NOMO-1 (cell line): ENCODE results near the gene ZNHIT2.

Experiments
- DNase-seq, 2 experiments: peaks; one replicate each; lab custom pipeline; 2025; ENCODE audit not compliant: unreplicated experiment in 2 of 2; lab: John Stamatoyannopoulos, UW

The ZNHIT2 gene

DNA sequence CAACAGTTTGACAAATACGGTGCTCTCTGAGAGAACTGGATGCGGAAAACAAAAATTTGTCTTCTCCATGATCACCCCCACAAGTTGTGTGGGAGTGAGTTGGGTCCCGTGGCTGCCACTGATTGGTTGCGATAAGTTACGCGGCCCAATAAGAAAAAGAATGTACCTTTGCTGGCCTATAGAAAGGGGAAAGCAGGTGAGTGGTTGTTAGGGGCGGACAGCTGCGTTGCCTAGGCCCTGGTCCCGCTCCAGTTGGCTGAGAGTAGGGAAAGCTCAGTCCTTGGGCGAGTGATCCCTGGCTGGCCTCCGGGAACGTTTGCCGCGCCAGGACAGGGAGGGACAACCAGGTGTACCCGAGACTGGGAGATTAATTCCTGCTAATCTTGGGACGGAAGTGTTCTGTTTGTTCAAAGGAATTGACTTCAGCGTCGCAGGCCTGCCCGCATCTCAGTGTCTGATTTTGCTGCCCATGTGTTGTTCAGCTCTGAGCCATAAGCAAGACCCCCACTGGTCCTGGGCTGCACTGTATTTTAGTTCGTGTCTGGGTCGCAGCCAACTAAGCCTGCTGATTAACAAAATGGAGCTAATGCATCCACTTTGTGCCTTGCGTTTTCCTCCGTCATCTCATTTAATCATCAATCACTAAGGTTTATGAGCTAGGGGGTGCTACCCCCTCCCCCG lies 17.6 kb upstream of the ZNHIT2 start:
- peak; percentile 93 to 98 for DNase-seq

DNA sequence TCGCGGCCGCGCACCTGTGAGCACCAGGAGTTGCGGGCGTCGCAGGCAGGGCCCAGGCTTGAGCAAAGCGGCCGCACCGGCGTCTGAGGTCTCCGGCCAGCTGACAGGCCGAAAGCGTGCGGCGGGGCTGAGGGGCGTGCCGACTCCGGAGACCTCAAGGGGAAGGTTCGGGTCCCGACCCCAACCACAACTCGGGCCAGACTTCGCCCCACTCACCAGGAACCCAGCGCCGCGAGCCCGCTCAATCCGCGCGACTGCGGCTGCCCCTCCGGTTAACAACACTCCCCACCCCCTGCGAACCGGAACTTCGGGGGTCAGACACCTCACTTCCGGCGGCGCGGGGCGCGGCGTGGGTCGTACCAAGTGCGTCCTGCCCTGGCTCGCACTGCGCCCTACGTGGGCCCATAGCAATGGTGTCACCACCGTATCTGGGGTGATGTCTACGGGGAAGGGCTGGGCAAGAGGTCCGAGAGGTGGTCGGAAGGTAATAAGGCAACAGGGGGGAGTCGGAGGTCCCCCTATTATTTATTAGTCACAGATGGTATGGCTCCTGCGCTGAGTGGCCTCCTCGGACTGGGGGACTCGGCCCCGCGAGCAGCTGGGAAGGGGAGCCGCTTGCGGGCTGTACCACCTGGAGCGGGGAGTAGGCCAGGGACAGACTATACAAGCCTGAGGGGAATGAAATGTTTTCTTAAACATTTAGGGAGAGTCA lies 16.9 kb upstream of the ZNHIT2 start, which contains the start of gene SYVN1:
TSS of gene SYVN1 (minus strand) at position 280 of the 712 bp plus-strand sequence. CDS start 918 bp downstream, outside the sequence.
- DNase-seq, result peak; percentile 80 to 89

DNA sequence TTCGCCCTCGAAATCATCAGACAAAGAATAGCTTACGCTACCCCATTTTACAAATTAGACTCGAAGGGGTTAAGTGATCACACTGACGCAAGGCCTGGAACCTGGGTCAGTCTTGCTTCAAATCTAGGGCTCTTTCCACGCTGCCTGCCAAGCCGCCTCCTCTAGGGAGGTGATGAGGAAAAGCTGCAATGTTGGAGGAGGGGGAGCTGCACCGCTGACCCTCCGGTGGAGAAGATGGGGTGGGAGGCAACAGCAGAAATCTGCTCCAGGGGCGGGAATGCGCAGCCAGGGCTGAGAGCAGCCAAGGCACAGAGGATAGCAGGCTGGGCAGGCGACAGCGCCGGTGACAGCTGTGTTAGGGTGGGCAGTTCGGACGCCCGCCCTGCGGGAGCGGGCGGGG lies 16.2 kb upstream of the ZNHIT2 start:
- DNase-seq, result no peak

DNA sequence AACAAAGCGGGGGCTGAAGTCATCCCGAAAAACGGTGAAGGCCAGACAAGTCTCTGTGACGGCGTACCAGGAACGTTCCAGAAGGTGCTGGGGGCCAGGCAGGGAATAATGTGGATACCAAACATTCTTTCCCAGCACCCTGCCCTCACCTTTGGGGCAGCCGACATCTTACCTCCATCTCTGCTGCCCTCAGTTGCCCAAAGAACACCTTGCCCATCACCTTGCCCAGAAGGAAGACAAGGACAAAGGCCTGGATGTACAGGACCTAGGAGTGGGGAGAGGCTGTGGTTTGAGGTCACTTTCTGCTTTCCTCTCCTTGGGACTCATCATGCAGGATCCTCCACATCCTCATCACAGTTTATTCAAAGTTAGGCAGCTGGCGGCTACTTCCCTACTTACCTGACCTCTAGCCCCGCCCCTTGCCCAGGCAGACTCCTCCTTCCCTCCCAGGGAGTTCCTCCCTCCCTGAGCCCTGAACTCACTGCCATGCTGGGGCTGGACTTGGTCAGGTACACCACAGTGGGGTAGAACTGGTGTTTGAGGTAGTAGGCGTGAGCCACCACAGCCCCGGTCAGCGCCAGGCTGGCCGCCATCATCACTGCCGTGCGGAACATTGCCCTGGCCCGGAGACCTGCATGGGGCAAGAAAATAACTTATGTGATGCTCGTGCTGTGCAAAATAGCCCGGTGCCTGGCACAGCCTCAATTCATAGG lies 15.6 kb upstream of the ZNHIT2 start:
- DNase-seq, result peak; percentile 61 to 69

DNA sequence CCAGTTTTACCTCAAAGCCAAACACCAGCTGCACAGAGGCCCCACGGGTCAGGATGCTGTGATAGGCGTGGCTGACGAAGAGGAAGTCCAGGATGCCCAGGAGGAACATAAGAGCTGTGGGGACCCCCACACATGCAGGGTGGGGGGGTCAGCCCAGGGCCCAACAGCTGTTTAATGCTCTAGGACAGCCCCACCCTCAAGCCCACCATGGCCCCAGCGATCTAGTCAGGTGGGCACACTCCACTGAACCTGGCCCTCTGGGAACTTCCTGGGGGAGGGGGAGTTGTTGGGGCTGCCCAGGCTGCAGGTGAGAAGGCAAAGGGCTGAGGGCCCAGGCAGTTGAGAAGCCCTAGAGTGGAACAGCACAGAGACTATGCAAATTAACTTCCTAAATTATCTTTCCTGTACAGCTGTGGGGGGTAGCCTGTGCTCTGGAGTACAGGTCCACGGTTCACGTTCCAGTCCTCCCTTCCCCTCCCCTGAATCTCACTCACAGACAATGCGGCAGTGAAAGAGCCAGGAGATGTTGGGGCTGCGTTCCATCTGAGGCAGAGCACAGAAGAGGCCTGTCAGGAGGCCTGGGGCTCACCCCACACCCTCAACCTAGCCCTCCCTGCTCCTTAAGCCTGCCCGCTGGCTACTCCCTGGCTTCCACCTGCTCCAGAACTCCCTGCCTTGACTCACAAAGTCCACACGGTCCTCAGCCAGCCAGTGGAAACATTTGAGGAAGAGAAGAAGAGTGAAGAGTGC lies 14.9 kb upstream of the ZNHIT2 start:
- no peak for DNase-seq

DNA sequence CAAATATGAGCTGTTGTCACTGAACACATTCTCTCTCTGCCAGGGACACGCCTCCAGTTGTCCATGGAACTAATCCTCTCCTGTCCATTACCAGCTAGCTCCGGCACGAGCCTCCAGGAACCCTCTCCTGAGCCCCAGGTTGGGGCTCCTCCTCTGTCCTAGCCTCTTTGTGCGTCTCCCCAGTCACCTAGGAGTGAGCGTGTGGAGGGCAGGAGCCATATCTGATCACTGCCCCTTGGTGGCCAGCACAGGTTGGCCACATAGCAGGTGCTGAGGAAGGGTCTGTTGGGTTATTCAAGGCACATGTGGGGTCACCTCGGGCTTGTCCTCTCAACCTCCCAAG lies 14.4 kb upstream of the ZNHIT2 start:
- DNase-seq, result no peak

DNA sequence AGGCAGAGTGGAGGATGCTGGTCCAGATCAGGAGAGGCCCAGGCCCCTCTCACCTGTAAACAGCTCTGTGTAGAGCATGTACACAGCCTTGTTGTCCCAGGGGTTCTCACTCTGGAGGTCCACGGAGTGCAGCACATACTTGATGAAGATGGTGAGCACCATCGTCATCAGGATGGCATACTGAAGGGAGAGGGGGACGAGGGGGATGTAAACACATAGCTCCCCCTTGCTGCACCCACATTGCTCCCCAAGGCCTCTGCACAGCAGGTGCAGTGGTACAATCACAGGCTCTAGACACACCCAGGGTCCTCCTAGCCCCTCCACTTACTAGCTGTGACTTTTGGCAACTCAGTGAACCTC lies 13.9 kb upstream of the ZNHIT2 start:
- no peak for DNase-seq

DNA sequence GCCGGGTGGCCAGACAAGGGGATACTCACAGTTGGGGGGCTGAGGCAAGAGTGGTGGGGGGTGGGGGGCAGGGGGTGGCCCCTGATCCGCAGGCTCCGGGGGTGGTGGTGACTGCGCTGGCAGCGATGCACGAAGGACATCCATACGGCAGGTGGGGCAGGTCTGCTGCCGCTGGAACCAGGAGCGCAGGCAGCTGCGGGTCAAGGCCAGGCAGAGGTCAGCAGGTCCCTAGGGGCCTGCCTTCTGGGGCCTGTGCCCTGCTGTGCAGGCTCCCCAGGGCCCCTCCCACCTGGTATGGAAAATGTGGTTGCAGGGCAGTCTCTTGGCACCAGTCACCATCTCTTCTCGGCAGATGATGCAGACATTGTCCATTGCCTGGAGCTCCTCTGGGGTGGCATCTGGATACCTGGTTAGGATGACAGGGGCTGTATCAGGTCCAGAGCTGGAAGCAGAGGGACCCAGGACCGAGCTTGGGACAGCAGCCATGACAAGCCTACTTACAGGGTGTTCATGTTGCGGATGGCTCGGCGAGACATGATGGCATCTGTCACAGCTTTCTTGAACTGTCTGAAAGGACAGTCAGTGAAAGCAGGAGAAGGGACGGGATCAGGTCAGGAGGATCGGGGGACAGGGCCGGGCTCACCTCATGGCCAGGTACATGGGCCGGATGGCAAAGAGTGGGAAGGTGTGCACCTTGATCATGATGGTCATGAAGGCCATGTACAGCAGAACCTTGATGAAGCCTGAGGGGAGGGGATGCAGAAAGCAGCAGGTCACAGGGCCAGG lies 13.3 kb upstream of the ZNHIT2 start:
- DNase-seq, result no peak

DNA sequence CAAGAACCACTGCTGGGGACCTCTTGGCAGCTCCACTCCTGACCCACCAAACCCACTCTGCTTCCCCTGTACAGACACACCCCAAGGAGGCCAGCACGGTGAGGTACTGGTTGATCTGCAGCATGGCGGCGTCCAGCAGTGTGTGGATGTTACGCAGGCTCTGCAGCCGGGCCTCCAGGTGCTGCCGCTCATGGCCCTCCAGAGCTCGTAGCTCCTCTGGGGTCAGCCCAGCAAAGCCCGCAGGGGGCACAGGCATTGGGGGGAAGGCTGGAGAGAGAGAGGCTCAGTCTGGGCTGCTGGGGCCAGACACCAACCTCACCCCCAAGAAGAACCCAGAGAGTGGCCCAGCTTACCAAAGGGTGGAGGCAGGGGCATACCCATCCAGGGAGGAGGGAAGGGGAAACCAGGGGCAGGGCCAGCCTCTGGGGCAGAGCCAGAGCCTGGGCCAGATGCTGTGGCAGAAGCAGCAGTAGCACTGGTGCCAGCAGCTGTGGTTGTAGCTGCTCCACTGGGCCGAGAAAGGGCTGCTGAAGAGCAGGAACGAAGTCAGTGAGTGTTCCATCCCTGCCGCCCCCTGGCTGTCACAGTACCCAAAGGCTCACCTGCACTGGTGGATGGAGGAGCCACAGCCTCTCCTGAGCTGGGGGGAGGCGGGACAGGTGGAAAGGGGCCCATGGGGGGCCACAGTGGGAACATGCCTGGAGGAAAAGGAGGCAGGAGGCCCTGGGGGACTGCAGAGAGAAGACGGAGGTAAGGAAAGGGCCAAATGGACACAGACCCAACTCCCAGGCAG lies 12.3 kb upstream of the ZNHIT2 start:
- DNase-seq, result no peak

DNA sequence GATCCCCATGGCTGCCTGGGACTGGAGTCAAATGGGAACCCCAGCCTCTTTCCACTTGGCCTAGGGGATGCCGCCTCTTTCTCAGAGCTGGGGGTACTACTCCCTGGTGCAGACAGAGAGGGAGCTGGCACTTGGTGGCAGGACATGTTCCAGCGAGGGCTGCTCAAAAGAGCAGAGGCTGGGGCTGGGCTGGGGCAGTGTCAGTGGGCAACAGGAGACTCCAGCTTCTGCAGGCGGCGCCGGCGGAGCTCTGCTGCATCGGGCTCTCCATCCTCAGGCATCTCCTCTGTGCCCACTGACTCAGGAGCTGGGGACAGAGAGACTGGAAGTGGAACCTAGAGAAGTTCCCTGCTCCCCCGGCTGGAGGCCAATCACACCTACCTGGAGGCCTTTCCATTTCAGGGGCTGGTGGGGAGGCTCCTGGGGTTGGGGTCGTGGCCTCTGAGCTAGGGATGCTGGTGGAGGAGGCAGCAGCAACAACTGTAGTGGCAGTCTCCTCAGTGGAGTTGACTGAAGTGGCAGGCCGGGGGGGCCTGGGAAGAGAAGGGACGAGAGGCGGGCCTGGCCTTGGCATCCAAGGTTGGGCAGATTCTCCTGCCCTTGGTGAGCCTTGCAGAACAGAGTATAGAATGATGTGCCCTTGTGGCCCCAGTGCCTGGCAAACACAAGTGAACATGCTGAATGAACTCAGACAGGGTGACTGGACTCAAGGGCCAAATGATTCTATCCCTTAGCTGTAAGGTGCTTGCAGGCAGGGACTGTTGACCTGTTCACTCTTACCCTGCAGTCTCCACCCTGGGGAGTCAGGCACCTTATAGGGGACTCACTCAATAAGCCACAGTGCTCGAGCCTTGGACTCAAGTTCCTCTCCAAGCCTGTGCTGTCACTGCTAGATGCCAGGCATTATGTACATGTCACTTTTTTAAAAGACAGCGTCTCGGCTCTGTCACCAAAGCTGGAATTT lies 11.0 kb upstream of the ZNHIT2 start:
- DNase-seq, result no peak

DNA sequence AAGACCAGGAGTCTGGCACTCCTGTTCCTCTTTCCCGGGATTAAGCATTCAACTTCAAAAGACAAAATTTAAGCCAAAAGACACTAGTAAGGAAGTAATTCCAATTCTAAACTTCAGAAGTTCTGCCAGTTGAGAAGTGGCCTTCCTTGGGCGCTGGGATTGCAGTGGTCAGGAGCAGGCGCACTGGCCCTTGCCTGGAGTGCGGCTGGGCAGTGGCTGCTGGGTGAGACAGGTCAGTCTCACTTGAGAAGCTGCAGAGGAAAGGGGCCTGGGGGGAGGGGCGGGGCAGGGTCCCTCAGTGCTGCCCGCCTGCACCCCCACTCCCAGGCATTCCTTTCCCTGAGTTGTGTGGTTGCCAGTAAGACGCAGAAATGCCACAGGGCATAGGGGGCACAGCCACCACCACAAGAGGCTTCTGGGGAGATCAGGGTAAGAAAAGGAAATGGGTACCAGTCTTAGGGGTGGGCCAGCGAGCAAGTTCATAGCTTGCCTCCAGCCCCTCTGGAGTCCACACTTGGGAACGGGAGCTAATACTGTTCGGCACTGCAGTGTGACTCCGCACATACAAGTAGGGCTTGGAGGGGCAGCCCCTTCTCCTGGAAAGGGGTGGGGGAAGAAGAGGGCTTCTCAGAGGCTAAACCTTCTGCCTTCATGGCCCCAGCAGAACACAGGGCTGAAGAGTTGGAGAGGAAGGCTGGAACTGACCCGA lies 10.1 kb upstream of the ZNHIT2 start:
- DNase-seq, result no peak

DNA sequence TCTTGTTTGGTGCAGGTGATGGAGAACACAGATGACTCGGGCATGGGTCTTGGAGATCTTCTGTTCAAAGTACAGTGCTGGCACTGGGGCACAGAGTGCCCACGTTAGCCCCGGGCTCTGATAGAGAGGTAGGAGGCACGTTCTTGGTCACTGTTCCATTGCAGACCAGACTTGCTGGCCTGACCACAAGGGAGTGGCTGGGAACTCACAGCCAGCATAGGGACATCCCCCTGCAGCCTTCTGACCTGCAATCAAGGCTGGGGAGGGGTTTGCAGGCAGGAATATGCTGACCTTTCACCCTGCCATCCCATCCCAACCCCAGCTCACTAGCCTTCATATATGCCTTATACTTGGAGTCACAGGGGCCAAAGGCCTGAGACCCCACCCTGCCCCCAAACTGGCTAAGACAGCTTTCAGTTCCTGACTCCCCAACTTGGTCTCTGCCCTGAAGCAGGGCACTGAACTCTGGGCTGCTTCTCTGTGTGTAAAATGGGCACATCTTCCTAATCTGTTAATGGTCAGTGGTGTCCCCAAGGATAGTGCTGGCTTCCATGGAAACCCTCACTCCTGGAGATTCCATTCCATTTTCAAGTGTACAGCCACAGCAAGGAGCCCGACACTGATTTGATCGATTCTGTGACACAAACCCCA lies 9.2 kb upstream of the ZNHIT2 start:
- no peak for DNase-seq

DNA sequence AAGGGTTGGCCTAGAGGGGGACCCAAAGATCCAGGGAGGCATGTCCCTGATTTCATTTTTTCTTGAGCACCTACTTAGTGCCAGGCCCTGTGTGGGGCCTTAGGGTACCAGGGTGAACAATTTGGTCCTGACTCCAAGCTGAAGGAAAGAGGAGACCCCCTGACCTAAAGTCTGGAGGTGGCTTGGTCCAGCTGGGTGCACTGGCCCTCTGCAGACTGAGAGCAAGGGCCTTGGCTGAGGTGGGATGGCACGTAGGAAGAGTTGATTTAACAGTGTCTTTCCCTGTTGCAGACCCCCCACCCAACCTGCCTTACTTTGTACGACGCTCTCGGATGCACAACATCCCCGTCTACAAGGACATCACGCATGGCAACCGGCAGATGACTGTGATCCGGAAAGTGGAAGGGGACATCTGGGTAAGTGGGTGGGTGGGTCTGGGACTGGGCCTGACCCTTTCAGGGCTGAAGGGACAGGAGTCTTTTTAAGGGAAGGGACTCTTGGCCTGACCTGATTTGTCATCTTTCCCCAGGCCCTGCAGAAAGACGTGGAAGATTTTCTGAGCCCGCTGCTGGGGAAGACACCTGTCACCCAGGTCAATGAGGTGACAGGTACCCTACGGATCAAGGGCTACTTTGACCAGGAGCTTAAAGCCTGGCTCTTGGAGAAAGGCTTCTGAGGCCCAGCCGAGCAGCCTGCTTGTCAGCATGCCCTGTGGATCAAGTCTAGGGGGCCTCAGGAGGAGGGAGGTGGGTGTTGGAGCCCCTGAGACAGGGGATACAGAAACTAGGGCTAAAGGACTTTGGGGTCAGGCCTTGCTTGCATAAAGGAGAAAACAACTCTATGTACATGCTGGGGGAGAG lies 7.9 kb upstream of the ZNHIT2 start:
- no peak for DNase-seq

DNA sequence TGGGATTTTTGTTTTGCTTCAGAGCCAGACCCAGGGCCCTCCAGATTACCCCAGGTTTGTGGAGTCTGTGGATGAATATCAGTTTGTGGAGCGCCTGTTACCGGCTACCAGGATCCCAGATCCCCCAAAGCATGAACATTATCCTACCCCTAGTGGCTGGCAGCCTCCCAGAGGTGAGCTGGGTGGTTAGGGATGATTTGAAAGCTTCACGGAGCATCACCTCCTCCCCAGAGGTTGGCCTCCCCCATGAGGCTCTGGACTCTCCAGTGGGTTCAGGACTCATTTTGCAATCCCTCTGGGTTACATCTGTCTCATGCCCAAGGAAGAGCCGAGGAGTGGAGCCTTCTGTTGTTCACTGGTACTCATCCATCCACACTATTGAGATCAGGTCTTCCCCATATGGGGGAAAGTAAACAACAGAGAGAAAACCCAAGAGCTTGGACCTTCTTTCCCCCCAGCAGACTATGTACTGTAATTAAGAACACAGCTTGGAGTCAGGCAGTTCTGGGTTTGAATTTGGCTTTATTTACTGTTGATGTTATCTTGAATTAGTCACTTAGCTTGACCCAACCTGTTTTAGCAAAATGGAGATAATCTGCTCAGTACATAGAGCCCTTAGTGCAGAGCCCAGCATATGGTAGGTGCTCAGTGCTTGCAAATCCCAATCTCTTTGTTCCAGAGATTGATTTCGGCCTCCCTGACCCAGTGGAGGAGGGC lies 7.1 kb upstream of the ZNHIT2 start:
- no peak for DNase-seq

DNA sequence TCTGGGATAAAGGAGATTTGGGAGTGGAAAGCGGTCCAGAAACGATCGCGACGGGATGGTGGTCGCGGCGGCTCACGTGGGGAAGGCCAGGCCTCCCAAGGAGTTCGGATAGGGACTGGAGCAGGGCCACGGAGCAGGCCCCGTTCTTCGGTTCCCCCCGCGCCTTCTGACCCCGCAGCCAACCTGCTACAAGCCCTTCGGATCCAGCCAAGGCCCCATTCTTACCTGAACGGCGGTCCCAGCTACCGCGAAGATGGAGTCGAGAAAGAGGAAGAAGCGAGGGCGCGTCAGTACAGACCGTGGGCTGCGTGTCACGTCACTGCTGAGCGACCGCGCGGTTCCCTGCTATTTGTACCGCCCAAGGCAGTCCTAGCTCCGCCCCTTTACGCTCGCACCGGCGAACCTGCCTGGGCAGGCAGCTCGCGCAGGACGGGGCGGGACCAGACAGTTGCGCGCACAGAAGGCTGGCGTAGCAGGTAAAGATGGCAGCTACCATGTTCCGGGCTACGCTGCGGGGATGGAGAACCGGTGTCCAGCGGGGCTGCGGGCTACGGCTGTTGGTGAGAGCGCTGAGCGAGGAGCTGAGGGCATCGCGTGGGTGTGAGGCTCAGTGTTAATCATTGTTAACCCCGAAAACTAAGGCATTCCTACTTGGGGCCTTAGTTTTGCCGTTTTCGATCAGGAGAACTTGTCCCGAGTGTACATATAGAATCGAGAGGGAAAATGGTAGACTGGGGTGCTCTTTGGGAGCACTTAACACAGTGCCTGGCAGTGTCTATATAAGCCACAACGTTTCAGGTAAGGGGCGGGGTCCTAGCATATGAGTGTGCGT lies 4.6 kb upstream of the ZNHIT2 start, which contains the start of the genes FAU and MRPL49:
TSS of gene FAU (minus strand) at position 270 of the 832 bp plus-strand sequence. CDS start 321 bp downstream, outside the sequence.
TSS of gene MRPL49 (plus strand) at position 457 of the 832 bp plus-strand sequence. CDS start at position 483, 26 bp downstream.
- peak; percentile 98 for DNase-seq
